Stomach (tissue), 4 donors: ENCODE data around the gene EN1.

Experiments
- CTCF ChIP-seq, 7 experiments: fragments of 450-650 bp in 4 of 7; fragments of 200-600 bp in 3 of 7; sonication (generic) in 3 of 7; IDR thresholded peaks; one replicate each; pipeline ENCODE4 v1.5.1; 2016 to 2019; ENCODE audit warnings: antibody characterized with exemption in 7 of 7, control low read depth in 2 of 7, mild to moderate bottlenecking in 1 of 7
- EP300 ChIP-seq: sonication (generic); formaldehyde crosslinking; IDR thresholded peaks from one replicate; pipeline ENCODE4 v1.6.1; 2017; ENCODE audit warnings: antibody characterized with exemption
- POLR2A ChIP-seq, 4 donors: fragments of 450-650 bp; IDR thresholded peaks; one replicate each; pipeline ENCODE4 v1.6.1; 2016; ENCODE audit warnings: antibody characterized with exemption in 4 of 4, control low read depth in 2 of 4, mild to moderate bottlenecking in 1 of 4, moderate library complexity in 1 of 4

- TF ChIP-seq EP300 (no peak), CTCF (IDR thresholded peaks at IDR 0.05) (no peak), POLR2A (IDR thresholded peaks at IDR 0.05) (no peak)
Measured at GRCh38 chr2:118800736-118801135, 46.7 kb downstream of the EN1 start.
